Putamen (tissue), 1 donor: Measurements from ENCODE around the gene CDH18.
"Not testable (repeated sequence)": the region's sequence is repeated elsewhere in the genome, so short reads cannot be mapped to it uniquely, and the experiment has no call there.

ENCODE experiments used
- DNase-seq: peaks from one replicate; pipeline ENCODE4 v3.0.0-alpha.2; 2016; ENCODE audit warnings: low spot score

Gene CDH18

DNA sequence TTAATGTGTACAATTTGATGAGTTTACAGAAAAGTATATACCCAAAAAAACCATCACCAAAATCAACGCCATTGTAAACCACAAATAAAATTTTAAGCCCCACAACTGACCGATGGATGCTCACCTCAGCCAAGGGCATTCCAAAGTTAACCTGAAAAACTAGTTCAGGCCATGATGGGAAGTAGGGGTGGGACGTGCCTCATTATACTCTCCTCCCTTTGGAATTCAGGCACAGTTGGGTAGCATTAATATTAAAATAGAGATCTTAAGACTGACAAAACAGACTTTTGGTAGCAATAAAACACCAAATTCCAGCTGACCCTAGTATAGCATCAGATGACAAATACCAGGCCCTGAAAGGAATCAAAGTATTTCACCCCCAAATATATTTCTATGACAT is 129.0 kb downstream of the CDH18 start:
- no peak for DNase-seq

DNA sequence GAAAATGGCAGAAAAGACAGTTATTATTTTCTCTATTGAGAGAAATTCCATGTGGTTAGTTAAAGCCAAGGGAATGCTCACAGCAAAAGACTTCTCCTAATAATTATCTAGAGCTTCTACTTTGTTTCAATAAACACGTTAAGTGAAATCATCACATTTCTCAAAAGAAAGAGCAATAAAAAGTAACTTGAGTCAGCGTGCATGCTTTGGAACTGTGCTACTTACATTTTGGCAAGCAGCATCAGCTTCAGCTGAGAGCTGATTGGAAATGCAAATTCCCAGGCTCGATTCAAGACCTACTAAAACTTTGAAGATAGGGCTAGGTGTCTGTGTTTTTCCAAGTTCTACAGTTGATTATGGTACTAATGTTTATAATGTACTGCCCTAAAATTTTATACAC is 132.1 kb downstream of the CDH18 start:
- DNase-seq: no peak

DNA sequence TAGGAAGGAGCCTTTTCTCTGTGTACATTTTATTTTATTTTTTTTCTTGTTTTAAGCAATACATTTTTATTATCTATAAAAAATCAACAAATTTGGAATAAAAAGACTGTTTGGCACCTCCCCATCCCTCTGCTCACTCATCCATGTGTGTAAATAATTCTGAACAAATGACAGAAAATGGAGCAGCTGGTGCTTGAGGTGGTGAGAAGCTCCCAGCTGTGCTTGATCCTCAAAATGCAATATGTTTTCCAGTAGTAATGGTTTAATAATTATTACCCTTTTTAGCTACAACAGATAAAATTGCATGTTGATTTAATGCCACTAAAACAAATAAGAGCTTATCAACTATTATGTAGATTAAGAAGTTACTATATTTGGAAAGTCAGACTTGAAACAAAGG is 132.5 kb downstream of the CDH18 start:
- DNase-seq: no peak

DNA sequence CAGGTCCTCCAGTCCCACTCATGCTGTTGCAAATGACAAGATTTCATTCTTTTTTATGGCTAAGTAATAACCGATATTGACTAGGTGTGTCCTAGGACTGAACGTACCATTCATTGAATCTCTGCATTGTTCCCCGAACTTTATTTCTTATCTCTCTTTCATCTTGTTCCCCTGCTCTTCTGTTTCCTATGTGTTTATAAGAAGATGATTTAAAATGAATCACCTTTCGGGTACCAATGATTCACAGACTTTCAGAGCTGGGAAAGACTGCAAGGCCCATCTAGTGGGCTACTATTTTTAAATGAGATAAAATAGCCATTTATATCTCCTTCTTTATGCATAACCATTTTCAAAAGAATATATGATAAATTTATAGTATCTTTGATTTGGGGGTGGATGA is 133.0 kb downstream of the CDH18 start:
- no peak for DNase-seq

DNA sequence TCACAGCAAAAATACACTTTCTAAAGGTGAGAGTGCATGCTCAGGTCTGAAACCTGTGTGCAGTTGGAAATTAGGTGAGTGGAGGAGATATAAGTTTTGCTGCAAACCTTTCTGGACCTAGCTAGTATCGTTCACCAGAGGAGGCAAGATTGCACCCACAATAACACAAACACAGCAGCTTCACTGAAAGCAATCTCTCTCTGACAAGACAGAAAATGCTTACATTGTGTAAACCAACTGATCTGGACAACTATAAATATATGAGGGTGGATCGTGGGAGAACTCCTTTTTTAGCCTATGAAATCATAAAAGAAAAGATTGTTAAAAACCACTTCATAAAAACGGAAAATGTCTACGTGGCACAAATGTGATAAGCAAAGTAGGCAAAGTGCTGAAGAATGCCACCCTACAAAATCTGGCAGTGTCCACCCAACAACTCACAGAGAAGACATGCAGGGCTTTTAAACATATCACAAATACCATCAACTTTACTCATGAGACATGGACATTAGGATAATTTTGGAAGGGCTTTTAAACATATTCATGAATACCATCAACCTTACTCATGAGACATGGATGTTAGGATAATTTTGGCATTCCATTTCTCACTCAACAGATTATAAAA is 134.3 kb downstream of the CDH18 start:
- no peak for DNase-seq

DNA sequence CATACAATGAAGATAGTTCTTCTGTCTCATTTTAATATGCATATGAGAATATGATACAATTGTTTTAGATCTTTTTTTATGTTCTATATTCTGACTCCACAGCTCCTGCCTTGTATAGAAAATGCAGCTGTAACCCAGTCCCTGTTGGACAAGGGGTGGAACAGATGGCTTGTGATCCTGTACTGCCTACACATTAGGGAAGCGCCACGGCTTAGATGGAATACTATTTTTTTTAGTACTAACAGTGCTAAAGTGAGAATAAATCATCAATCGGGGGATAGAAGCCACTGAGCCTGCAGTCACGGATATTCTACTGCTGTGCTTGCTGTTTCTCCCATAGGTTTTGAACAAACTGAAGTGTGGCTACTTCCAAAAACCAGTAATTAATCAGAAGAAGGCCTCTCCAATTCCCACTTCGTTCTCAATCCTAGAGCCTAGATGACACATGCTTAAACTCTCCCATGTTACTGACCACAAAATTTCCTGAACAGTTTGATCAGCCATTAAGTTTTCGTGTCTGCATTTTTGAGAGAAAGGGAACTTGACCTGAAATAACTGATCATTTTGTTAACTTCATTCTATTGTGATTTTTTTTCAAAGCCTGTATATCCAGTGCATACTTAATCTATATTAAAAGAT is 150.3 kb downstream of the CDH18 start:
- no peak for DNase-seq

DNA sequence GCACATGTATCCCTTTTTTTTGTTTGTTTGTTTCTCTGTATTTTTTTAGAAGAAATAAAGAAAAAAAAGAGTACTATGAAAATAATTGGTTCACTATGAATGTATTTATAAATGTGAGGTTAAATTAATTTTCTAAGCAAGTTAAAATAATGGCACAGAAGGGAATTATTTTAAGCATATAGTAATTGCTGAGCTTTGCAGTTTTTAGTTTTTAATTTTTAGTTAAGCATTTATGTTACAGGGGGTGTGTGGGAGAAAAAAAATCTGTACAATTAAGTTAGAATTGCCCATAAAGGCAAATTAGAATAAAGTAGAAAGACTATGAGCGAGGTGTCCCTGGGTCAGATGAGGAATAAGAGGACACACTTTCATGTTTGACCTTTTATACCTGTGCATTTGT is 152.6 kb downstream of the CDH18 start:
- DNase-seq: no peak

DNA sequence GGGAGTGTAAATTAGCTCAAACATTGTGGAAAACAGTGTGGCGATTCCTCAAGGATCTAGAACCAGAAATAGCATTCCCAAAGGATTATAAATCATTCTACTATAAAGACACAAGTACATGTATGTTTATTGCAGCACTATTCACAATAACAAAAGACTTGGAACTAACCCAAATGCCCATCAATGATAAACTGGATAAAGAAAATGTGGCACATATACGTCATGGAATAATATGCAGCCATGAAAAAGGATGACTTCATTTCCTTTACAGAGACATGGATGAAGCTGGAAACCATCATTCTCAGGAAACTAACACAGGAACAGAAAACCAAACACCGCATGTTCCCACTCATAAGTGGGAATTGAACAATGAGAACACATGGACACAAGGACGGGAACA is 175.3 kb downstream of the CDH18 start:
- not testable (repeated sequence) for DNase-seq

DNA sequence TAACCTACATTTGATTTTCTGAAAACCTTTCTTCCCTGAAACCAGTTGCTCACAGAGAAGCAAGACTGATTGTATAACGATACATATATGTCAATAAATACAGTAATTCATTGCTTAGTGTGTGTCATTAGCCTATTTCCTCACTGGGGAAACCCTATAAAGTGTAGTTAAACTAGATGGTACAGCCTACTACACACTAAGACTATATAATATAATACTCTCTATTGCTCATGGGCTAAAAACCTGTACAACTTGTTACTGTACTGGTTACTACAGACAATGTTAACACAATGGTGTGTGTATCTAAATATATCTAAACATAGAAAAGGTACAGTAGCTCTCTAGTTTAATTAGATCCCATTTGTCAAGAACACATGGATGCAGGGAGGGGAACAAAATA is 181.2 kb downstream of the CDH18 start:
- no peak for DNase-seq

DNA sequence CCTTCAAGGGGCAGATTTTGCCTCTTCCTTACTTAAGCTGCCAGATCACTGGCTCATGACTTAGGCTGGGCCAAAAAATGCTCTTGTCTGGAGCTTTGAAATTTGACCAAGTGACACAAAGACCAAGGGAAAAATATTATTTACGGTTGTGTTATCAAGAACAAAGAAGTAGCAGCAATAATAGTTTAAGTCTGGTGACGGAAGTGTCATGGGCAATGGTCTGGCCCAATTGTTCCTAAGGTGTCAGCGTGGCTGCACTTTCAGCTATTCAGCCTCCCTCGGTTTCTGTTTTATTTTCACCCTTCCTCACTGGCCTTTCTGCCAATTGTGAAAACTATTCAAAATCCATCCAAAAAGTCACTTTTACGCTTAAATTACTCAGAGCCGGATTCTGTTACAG is 185.3 kb downstream of the CDH18 start:
- no peak for DNase-seq

DNA sequence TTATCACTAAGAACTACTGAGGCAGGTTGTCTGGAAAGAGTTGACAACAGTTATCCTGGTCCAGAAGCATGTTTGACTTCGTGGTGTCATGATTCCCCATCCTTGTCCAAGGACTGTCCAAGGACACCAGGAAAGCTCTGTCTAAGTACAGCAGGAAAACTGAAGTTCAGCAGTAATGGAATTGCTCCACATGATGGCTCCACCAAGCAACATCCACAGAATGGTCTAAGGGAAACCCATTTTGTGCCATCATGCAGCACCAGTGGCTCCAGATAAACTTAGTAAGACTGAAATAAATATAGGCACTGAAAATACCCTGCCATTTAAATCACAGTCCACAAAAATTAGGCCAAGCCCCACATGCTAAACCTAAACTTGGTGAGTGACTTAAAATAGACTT is 192.8 kb downstream of the CDH18 start:
- DNase-seq: no peak

DNA sequence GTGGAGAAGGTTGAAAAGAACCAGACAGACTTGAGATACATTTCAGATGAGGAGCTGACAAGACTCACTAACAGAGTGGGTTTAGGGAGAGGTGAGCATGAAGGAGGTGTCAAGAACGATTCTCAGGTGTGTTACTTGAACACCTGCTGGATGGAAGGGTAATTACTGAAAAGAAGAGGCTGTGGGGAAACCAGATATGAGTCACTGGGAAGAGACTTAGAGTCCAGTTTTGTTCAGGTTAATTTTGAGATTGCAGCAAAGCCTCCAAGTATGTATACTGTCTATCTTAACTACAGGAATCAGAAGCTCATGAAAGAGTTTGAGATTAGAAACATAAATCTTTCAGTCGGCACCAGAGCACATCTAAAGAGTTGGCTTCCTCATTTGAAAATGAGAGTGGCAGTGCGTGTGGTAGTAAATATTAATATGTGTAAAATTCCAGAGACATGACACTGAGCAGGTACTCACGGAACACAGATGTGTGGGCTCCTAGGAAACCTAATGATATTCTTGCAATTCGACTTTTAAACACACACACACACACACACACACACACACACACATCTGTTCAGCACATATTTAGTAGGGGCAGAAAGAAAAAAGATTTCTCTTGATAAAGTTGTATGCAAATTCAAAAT is 197.1 kb downstream of the CDH18 start:
- DNase-seq: no peak

DNA sequence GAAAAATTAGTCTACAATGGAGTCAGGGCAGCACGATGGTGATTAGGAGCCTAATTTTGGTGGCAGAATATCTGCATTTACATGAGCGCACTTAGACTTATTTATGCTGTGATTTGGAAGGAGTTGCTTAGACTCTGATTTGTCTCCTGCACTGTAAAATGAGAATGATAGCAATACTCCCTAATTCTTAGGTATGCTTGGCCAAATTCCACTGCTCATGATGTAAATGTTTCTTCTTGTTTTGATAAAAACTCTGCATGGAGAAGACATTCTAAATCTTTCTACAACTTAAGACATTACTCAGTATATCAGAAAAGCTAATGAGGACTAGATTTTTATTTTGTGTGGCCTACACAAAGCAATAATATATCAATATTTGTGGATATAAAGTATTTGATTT is 205.4 kb downstream of the CDH18 start:
- no peak for DNase-seq

DNA sequence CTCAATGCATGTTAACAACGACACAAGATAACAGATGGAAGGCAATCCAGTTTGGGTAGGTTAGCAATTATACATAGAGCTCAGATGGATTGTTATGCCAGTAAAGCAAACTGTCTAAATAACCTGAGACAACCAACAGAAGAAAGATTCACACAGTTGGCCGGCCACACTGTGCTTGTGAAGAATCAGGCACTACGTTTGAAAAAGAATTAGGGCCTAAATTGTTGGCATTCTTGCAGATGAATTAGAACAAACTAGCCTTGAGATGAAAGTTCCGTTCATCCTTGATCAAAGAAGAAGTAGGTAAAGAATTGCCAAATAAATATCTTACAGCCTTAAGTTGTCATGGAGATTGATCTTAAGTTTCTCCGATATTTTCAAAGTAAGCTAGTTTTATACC is 210.6 kb downstream of the CDH18 start:
- DNase-seq: no peak

DNA sequence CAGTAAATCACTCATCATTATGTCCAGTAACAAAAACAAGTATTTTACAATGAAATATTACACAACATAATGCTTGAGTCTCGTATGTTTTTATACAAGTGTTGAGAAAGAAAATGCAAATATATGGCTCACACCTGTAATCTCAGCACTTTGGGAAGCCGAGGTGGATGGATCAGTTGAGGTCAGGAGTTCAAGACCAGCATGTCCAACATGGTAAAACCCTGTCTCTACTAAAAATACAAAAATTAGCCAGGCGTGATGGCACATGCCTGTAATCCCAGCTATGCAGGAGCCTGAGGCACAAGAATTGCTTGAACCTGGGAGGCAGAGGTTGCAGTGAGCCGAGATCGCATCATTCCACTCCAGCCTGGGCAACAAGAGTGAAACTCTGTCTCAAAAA is 211.1 kb downstream of the CDH18 start:
- DNase-seq: not testable (repeated sequence)

DNA sequence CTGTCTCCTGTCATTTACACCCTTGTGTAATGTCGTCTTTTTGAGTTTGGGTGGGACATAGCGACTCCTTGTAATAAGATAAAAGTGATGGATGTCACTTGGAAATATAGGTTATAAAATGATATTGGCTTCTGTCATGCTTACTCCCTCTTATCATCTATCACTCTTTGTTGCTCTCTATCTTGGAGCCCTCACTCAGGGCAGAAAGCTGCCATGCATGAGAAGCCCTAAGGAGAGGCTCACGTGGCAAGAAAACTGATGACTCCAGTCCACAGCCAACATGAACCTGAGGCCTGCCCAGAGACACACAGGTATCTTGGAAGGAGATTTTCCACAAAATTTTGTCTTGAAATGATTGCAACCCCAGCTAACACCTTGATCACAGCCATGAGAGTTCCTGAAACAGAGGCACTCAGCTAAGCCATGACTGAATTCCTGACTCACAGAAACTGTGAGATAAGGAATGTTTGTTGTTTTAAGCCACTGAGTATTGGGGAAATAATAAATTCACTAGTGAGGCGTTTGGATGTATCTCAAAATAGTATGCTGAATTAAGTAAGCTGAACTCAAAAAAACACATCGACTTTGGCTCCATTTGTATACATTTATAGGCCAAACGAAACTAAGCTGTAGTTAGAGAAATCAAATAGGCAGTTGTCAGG is 216.7 kb downstream of the CDH18 start:
- DNase-seq: no peak

DNA sequence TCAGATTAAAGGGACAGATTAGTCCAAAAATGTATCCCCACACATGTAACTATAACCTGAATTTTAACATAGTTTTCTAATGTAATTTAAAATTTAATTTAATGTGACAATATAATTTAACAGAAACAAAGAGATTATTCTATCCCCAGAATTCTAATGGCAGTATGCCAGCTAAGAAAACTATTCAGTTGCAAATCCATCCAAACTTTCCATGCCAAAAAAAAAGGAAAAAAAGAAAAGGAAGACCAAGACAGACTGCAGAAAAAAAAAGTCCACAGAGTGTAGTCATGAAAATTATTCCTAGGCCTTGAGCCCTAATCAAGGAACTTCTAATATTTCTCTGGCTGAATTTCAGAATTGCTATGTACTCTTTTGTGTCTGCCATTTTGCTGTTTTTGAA is 217.6 kb downstream of the CDH18 start:
- DNase-seq: no peak

DNA sequence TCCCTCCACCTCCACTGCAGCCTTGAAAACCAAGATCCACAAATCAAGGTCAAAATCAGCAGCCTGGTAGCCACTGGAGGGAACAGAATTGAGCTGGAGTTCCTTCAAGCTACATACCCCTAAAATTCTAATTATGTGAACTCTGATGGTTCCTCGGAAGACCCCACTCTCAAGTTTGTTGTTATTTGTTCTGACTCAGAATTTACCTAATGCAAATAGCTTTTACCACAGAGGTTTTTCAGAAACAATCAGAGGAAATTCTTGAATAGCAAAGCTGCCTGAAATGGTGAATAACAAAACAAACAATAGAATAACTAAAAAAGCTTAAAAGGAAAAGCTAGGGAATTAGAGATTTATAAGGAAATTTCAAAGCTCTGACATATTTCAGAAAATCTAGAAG is 220.0 kb downstream of the CDH18 start:
- DNase-seq: no peak

DNA sequence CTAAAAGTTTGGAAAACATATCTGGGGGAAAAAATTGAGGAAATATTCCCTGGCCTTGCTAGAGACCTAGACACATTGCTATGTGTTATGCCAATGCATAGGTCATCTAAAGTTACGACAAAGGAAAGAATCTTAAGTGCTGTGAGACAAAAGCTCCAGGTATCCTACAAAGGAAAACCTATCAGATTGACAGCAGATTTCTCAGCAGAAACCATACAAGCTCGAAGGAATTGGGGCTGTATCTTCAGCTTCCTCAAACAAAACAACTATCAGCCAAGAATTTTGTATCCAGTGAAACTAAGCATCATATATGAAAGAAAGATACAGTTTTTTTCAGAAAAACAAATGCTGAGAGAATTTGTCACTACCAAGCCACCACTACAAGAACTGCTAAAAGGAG is 234.4 kb downstream of the CDH18 start:
- no peak for DNase-seq

DNA sequence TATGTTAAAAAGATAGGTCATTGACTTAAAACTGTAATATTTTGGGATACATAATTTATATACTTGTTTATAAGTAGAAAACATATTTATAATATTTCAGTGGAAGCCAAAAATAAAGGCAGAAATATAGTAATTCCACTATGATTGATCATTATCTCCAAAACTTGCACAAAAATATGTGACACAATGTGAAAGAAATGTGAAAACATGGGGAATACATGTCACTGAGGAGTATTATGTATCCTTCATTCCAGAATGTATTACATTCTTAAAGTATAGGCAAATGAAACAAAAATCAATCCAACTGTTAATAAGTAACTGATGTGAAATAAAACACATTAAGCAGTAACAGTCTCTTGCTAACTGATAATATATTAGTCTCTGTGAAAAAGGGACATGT is 236.7 kb downstream of the CDH18 start:
- DNase-seq: no peak

DNA sequence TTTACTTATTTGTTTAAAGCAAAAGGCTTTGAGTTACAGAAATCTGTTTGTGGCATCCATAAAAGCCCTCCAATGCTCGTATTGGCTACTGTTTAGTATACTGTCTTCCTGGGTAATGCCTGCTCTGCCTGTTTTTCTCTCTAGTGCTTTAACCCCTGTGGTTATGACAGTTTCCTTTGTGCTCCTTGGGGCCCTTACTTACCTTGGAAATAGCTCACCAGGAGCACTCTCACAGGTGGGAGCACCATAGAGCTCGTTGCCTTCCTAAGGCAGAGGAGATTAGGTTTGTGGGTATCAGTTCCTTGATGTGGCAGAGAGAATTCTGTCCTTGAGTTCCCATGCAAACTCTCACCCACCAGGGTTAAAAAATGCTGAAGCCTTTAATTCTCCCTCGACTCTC is 242.8 kb downstream of the CDH18 start:
- no peak for DNase-seq

DNA sequence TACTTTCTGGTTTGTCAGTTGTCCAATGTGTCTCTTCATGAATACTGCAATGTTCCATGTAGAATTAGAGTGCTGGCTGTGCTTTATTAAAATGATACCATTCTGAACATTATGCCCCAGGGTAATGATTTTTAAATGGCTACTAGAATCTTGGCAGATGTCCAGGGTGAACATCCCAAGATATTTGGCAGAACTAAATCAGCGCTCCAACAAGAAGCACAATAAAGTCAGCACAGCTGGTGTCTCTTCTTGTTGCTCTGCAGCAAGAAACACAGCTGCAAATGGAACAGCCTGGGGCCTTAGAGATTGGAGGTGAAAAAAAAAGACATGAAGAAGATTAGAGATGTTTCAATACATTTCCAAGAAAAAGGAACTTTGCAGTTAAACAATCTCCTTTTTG is 248.3 kb downstream of the CDH18 start:
- no peak for DNase-seq

DNA sequence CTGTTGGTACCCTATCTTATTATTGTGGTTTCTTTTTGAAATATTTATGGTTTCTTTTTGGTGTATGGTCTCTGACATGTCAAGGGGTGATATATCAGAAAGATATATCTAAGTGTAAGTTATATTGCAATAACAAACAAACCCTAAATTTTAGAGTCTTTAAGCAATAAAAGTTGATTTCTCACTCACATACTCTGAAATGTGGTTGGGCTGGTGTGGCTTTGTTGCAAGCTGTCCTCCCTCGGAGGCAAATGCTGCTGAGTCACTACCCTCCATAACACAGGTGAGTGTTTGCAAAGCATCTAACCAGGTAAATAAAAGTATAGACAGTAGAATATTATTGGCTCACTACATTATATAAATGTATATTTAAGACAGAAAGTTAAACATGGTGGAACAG is 253.2 kb downstream of the CDH18 start:
- DNase-seq: no peak
